Measurements from ENCODE around the gene CD96. TPM values are rescaled to one million over a fixed set of nuclear protein-coding genes. Genes with fewer than 3 reads are reported as not detected.

Gene CD96
- total RNA-seq, 4 donors from 2014 or later: under 0.01 to 3.3 (median 0.64) TPM

- Histone ChIP-seq H3K27ac (no peak overlapping the region), H3K36me3 (no peaks in the 10 kb centered on the region), H3K4me1 (no peaks in the 10 kb centered on the region), H3K4me3 (no peak overlapping the region), H3K27me3 (no peaks in the 10 kb centered on the region), H3K9me3 (no peaks in the 10 kb centered on the region)
- no peak for DNase-seq (ENCODE audit: low spot score in 2 of 2)
- WGBS, 2 donors: 89 to 95% methylated on average over 9 of the region's 9 CpGs
- TF ChIP-seq CTCF (IDR thresholded peaks at IDR 0.05): no peak
These were observed 51.7 kb downstream of the CD96 start for GRCh38 chr3:111593666-111594065.

GRCh38 chr3:111594205-111594604 is 52.2 kb downstream of the CD96 start:
- Histone ChIP-seq H3K4me3 (no peak overlapping the region), H3K36me3 (no peaks in the 10 kb centered on the region), H3K27ac (no peak overlapping the region), H3K4me1 (no peaks in the 10 kb centered on the region), H3K27me3 (no peaks in the 10 kb centered on the region), H3K9me3 (no peaks in the 10 kb centered on the region)
- TF ChIP-seq EP300 (IDR thresholded peaks at IDR 0.05) (no peak), CTCF (IDR thresholded peaks at IDR 0.05) (no peak), POLR2A (IDR thresholded peaks at IDR 0.05) (no peak)
- DNase-seq (ENCODE audit: low spot score in 2 of 2): no peak
- 72 to 87% methylated on average over 2 of the region's 2 CpGs for WGBS, 2 donors

GRCh38 chr3:111594781-111595180 is 52.8 kb downstream of the CD96 start:
- no peak overlapping the region for H3K27ac ChIP-seq
- no peaks in the 10 kb centered on the region for H3K4me1 ChIP-seq
- no peaks in the 10 kb centered on the region for H3K36me3 ChIP-seq
- no peaks in the 10 kb centered on the region for H3K27me3 ChIP-seq
- no peak for TF ChIP-seq POLR2A (IDR thresholded peaks at IDR 0.05)
- DNase-seq (ENCODE audit: low spot score in 2 of 2): no peak
- WGBS, 2 donors: 0% methylated on average over 1 of the region's 1 CpG
- H3K9me3 ChIP-seq: no peaks in the 10 kb centered on the region
- H3K4me3 ChIP-seq: no peak overlapping the region

GRCh38 chr3:111595232-111595631 is 53.2 kb downstream of the CD96 start, which contains the start of gene ZBED2:
TSS of gene ZBED2 (minus strand) at chr3:111595346. CDS start at chr3:111594201, 1,145 bp downstream.
- Histone ChIP-seq H3K4me1 (no peaks in the 10 kb centered on the region), H3K27me3 (no peaks in the 10 kb centered on the region), H3K27ac (no peak within 1 kb of the TSS), H3K9me3 (no peaks in the 10 kb centered on the region), H3K36me3 (no peaks in the 10 kb centered on the region), H3K4me3 (no peak within 1 kb of the TSS)
- 78 to 89% methylated on average over 2 of the region's 2 CpGs for WGBS, 2 donors
- DNase-seq (ENCODE audit: low spot score in 2 of 2): no peak
- TF ChIP-seq EP300 (IDR thresholded peaks at IDR 0.05) (no peak), CTCF (IDR thresholded peaks at IDR 0.05) (no peak), POLR2A (IDR thresholded peaks at IDR 0.05) (no peak)

- Histone ChIP-seq H3K4me3 (no peak overlapping the region), H3K27ac (no peak overlapping the region), H3K27me3 (no peaks in the 10 kb centered on the region), H3K4me1 (no peaks in the 10 kb centered on the region), H3K9me3 (no peaks in the 10 kb centered on the region), H3K36me3 (no peaks in the 10 kb centered on the region)
- WGBS, 2 donors: 87% methylated on average over 4 of the region's 4 CpGs
- TF ChIP-seq POLR2A (IDR thresholded peaks at IDR 0.05): no peak
- TF ChIP-seq EP300 (IDR thresholded peaks at IDR 0.05): no peak
- no peak for TF ChIP-seq CTCF (IDR thresholded peaks at IDR 0.05)
- DNase-seq (ENCODE audit: low spot score in 2 of 2): no peak
These were observed 54.3 kb downstream of the CD96 start for GRCh38 chr3:111596328-111596727.

- no peak overlapping the region for H3K4me3 ChIP-seq
- H3K27ac ChIP-seq: no peak overlapping the region
- WGBS, 2 donors: 10 to 15% methylated on average over 1 of the region's 1 CpG
- TF ChIP-seq EP300 (IDR thresholded peaks at IDR 0.05) (no peak), CTCF (IDR thresholded peaks at IDR 0.05) (no peak), POLR2A (IDR thresholded peaks at IDR 0.05) (no peak)
- no peaks in the 10 kb centered on the region for H3K4me1 ChIP-seq
- H3K27me3 ChIP-seq: no peaks in the 10 kb centered on the region
- no peaks in the 10 kb centered on the region for H3K9me3 ChIP-seq
- no peaks in the 10 kb centered on the region for H3K36me3 ChIP-seq
- no peak for DNase-seq (ENCODE audit: low spot score in 2 of 2)
These were observed 56.1 kb downstream of the CD96 start for GRCh38 chr3:111598139-111598538.

Data from tibial nerve (tissue), 4 donors.